Epithelial cell of esophagus (primary cell): ENCODE data around the gene TNK1.

Experiments
- DNase-seq: peaks from one replicate; pipeline ENCODE4 v3.0.0; 2010; ENCODE audit warnings: low read depth
- H3K4me3 ChIP-seq: 2 replicates; pipeline ENCODE4 v1.5.1; 2011; ENCODE audit warnings: mild to moderate bottlenecking, low read length, control low read depth
- CTCF ChIP-seq: IDR thresholded peaks from 2 replicates; pipeline ENCODE4 v1.5.1; 2011; ENCODE audit warnings: low read depth, mild to moderate bottlenecking, low read length, control low read depth, inconsistent platforms; ENCODE audit not compliant: insufficient read depth; ENCODE audit errors: missing control alignments

The TNK1 gene

GRCh38 chr17:7437950-7438614 is 57.2 kb downstream of the TNK1 start:
- H3K4me3 ChIP-seq: peak overlapping the region; percentile 78
- no peak for TF ChIP-seq CTCF
- DNase-seq: peak; percentile 84

- TF ChIP-seq CTCF: no peak
These were observed 58.0 kb downstream of the TNK1 start for GRCh38 chr17:7438656-7439460.

More at GRCh38 chr17:7438656-7439460, 58.0 kb downstream of the TNK1 start:
- peak overlapping the region; percentile 78 for H3K4me3 ChIP-seq
- no peak for DNase-seq
